Fibroblast of mammary gland (primary cell): ENCODE data around the gene NINJ1.

ENCODE experiments used
- DNase-seq: peaks from one replicate; pipeline ENCODE4 v3.0.0-alpha.2; 2010; ENCODE audit warnings: low read depth
- H3K4me3 ChIP-seq: 2 replicates; pipeline ENCODE4 v1.5.1; 2011; ENCODE audit warnings: low read depth, mild to moderate bottlenecking, low read length, moderate library complexity; ENCODE audit not compliant: control insufficient read depth
- TF ChIP-seq, protein P1 (sequence below): conservative IDR thresholded peaks from 2 replicates; pipeline ENCODE4 v1.5.1; 2011; ENCODE audit warnings: low read depth, low read length, inconsistent platforms; ENCODE audit not compliant: control insufficient read depth, insufficient read depth

NINJ1 gene

DNA sequence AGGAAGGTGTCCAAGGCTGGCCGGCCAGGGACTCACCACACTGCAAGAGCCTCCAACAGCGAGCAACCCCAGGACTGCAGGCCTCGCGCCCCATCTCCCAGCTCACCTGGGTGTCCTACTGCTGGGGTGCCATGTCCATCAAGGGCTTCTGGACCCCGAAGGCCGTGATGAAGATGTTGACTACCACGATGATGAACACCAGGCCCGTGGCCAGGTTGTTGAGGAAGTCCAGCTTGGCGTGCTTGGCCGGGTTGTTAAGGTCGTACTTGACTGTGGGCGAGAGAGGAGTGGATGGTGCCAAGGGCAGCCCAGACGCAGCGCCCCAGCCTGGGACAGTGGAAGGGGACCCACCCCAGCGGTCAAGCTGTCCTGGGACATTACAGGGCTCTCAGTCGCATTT, 9.3 kb downstream of the NINJ1 start:
- TF ChIP-seq, protein P1, sequence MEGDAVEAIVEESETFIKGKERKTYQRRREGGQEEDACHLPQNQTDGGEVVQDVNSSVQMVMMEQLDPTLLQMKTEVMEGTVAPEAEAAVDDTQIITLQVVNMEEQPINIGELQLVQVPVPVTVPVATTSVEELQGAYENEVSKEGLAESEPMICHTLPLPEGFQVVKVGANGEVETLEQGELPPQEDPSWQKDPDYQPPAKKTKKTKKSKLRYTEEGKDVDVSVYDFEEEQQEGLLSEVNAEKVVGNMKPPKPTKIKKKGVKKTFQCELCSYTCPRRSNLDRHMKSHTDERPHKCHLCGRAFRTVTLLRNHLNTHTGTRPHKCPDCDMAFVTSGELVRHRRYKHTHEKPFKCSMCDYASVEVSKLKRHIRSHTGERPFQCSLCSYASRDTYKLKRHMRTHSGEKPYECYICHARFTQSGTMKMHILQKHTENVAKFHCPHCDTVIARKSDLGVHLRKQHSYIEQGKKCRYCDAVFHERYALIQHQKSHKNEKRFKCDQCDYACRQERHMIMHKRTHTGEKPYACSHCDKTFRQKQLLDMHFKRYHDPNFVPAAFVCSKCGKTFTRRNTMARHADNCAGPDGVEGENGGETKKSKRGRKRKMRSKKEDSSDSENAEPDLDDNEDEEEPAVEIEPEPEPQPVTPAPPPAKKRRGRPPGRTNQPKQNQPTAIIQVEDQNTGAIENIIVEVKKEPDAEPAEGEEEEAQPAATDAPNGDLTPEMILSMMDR = no peak
- H3K4me3 ChIP-seq = no peak overlapping the region
- no peak for DNase-seq

DNA sequence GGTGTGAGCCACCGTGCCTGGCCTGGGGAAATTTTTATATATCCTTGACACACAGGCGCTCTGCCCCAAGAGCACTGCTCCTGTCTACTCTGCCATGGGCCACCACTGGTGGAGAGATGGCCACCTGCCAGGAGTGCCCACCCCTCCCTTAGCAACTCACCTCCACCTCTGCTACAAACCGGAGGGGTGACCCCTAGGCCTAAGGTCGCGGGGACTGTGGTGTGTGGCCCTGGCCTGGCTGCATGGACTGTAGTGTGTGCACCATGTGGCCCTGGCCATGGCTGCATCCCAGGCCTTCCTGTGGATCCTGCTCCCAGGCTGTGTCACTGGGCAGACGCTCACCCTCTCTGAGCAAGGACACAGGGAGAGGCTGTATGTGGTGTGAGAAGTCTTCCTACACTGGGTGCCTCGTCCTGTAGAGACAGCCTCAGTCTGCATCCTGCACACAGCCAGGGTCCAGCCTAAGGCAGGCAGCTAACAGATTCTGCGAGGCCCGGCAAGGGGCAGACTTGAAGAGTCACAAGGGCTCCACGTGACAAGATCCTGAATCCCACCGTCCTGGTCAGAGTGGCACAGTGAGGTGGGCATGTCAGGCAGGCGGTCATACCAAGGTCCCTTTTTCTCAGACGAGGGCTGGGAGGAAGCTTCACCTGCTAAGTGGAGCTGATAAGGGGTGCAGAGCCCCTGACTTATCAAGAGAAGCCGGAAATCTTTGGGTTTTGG, 10.3 kb downstream of the NINJ1 start:
- no peak overlapping the region for H3K4me3 ChIP-seq
- TF ChIP-seq, protein P1 = no peak
- DNase-seq = no peak

DNA sequence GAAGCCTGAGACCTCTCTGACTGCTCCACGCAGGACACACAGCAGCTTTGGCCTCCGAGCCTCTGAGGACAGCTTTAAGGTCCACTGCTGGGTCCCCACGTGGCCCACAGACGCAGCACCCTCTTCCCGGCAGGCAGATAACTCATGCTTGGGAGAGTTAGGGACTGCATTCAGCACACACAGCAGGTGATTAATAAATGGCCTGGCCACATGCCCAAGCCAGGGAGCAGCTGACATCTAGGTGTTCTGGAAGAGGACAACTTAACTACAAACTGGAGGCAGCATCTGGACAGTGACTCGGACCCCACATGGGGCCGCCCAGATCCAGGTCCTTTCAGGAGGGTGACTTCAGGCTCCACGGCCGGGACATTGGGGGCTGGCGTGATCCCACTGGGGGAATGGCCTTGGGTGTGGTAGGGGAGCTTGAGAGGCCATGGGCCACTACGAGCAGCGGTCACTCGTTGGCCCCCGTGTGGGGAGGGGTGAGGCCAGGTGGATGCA, 11.3 kb downstream of the NINJ1 start:
- DNase-seq = no peak
- H3K4me3 ChIP-seq = no peak overlapping the region
- TF ChIP-seq, protein P1 = no peak

DNA sequence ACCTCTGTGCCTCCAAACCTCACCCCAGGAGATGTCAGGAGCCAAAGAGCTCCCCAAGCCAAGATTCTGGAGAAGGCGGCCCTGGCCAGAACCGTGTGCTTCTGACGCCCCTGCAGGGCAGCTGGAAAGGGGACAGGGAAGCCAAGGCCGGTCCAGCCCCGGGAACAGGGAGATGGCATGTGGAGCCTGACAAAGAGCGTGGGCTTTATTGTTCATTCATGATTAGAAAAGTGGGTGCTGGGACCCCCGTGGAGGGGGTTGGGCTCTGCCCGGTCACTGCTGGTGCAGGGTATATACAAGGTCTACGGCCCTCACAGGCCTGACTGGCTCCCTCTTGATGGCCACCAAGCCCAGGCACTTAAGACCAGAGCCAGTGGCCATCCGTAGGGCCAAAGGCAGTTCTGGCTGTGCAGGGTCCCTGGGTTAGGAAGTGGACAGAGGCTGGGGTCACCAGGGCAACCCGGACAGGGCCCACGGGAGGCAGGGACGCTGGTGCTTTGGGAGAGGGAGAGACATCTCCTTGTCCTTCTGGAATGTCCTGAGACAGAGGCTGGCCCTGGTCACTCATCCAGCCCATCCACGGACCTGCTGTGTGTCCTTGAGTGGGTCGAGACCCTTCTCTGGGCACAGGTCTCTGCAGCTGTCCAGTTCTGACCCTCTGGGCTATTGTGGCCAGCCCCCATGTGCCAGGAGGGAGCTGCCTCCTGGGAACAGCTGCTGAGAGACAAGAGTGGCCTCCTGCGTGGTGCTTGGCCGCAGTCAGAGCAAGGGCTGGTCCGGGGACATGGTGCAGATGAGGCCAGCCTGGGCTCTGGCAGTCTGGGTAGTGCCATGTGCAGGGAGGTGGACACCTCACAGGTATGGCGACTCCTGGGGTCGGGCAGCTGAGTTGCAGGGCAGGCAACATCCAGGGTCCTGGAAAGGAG, 12.5 kb downstream of the NINJ1 start:
- TF ChIP-seq, protein P1 = no peak
- no peak for DNase-seq
- H3K4me3 ChIP-seq = no peak overlapping the region

DNA sequence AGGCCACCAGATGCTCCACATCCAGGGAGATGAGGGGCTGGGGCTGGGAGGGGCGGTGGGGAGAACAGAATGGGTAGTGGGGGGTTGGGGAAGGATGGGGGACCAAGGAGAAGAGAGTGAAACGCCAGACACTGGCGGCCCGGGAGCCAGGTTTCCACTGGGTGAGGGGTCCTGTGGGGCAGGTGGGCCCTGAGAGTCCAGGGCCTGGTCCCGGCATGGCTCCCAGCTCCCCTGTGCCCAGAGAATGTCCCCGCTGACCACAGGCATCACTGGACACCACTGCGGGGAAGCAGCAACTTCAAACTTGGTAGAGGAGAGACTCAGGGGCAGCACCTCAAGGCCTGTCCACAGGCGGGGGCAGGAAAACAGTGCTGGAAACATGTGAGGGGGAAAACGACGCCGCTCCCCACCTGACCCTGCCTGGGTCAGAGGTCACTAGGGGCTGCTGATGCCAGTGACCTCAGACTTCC, 13.2 kb downstream of the NINJ1 start:
- TF ChIP-seq, protein P1 = no peak
- no peak for DNase-seq

DNA sequence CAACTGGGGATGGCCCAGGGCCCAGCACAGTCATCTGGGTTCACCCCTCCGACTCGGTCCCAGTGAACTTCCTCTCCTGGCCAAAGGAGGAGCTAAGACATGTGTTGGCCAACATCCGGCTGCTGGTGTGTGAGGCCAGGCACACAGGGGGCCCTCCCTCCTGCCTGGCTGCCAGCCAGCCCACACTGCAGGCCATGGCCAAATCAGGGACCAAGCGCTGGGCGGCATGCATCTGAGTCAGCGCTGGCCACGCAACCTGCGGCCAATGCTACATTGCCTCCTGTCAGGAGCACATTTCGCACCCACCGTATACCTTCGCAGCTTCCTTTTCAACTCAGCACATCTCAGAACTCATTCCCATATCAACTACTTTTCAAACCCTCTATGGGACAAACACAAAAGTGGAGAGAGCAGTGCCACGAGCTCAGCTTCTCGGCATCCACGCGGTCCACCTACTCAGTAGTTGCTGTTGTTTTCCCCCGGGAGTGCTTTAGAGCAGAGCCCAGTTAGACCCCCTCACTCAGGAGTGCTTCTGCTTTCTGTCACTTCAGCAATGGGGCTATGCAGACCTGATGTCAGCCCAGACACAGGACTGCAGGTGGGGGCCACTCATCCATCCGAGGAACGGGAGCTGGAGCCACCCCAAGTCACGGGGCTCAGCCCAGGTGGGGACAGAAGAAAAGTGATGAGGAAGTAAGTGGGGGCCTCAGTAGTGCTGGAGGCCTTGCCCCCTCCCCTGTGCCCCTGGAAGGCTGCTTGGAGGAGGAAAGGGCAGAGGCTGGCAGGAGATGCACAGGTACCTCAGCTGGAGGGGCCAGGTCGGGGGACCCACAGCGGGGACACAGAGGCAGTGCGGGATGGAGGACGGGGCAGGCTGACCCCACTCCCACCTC, 13.9 kb downstream of the NINJ1 start:
- DNase-seq = peak; percentile 94
- H3K4me3 ChIP-seq = no peak overlapping the region
- TF ChIP-seq, protein P1 = peak; percentile 38

More for the DNA sequence above, 13.2 kb downstream of the NINJ1 start:
- H3K4me3 ChIP-seq = no peak overlapping the region
